ENCODE results near the gene RAD51B. TPM values are rescaled to one million over a fixed set of nuclear protein-coding genes. Genes with fewer than 3 reads are reported as not detected.

Gene RAD51B
- total RNA-seq, 3 donors from 2014 or later = 10.6 to 77.6 (median 33.8) TPM

DNA sequence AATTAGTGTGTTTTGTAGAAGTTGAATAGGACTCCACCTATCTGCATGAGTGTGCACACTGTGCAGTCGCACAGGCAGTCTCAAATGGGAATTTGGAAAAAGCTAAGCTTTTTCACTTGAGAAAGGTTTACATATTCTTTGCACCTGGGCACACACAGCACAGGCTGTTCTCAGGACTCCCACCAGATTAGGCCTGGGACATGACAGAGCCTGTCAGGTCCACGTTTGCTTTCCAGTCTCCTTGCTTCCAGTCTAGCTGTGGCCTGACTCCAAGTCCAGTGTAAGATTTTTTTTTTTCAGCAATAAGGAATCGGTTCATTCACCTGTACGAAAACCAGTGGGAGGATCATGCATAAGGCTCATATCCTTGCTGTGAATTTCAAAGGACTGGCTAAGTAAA lies 792.0 kb downstream of the RAD51B start:
- Histone ChIP-seq H3K27ac (peak overlapping the region; percentile 60 to 81), H3K4me1 (peaks cover 0 to 7% of the 10 kb centered on the region in 2 donors), H3K9me3 (peaks cover under 1 to 26% of the 10 kb centered on the region in 2 donors), H3K4me3 (no peak overlapping the region), H3K36me3 (no peaks in the 10 kb centered on the region), H3K27me3 (no peaks in the 10 kb centered on the region)
- TF ChIP-seq POLR2A (IDR thresholded peaks at IDR 0.05) = no peak
- TF ChIP-seq POLR2AphosphoS5 (IDR thresholded peaks at IDR 0.05) = no peak
- TF ChIP-seq, protein P1, sequence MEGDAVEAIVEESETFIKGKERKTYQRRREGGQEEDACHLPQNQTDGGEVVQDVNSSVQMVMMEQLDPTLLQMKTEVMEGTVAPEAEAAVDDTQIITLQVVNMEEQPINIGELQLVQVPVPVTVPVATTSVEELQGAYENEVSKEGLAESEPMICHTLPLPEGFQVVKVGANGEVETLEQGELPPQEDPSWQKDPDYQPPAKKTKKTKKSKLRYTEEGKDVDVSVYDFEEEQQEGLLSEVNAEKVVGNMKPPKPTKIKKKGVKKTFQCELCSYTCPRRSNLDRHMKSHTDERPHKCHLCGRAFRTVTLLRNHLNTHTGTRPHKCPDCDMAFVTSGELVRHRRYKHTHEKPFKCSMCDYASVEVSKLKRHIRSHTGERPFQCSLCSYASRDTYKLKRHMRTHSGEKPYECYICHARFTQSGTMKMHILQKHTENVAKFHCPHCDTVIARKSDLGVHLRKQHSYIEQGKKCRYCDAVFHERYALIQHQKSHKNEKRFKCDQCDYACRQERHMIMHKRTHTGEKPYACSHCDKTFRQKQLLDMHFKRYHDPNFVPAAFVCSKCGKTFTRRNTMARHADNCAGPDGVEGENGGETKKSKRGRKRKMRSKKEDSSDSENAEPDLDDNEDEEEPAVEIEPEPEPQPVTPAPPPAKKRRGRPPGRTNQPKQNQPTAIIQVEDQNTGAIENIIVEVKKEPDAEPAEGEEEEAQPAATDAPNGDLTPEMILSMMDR (IDR thresholded peaks at IDR 0.05) = no peak
- DNase-seq (ENCODE audit: low spot score in 2 of 2) = no peak
- intact Hi-C loops (cut with DNase I; ENCODE audit: low total_unique reads) = no loop called here

DNA sequence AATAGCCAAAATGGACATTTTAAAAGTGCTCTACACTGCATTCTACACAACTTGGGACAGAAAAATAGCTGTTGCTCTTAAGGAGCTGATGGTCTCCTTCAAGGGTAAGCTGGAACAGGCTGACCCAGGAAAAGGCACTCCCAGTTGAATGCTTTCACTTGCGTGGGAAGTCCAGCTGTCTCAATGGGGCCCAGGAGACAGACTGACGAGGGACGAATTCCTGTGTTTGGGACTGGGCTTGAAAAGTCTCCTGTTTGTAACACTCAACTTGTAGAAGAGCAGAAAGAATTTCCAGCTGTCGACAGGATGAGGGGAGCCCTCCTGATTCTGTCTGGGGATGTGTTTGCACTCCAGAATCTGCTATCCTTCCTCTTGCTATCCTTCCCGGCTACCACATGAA lies 792.5 kb downstream of the RAD51B start:
- Histone ChIP-seq H3K27ac (peak overlapping the region; percentile 60 to 81), H3K27me3 (no peaks in the 10 kb centered on the region), H3K36me3 (no peaks in the 10 kb centered on the region), H3K4me1 (peaks cover 0 to 7% of the 10 kb centered on the region in 2 donors), H3K9me3 (peaks cover 5 to 31% of the 10 kb centered on the region in 2 donors), H3K4me3 (no peak overlapping the region)
- DNase-seq (ENCODE audit: low spot score in 2 of 2) = no peak
- intact Hi-C loops (cut with DNase I; ENCODE audit: low total_unique reads) = no loop called here
- TF ChIP-seq POLR2A (IDR thresholded peaks at IDR 0.05) (no peak), POLR2AphosphoS5 (IDR thresholded peaks at IDR 0.05) (no peak)
- TF ChIP-seq, protein P1 (IDR thresholded peaks at IDR 0.05) = no peak

DNA sequence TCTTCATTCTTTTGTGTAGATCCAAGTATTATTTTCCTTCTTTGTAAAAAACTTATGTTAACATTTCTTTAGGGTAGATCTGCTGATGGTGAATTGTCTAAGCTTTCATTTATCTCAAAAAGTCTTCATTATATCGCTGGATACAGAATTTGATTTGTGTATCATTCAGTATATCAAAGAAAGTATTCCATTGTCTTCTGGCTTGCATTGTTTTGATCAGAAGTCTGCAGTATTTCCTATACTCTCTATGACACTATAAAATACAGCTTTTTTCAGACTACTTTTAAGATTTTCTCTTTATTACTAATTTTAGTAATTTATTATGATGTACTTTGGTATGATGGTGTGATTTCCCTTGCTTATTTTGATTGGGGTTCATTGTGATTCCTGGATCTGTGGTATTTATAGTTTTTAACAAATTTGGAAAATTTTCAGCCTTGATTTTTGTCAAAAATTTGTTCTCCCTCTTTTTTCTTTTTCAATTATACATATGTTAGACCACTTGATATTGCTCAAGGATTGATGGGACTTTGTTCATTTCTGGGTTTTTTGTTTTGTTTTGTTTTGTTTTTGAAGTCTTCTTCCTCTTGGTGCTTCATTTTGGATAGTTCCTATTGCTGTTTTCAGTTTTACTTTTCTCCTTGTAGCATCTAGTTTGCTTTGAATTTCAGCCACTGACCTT lies 796.8 kb downstream of the RAD51B start:
- H3K27ac ChIP-seq = no peak overlapping the region
- peaks cover 14 to 42% of the 10 kb centered on the region in 2 donors for H3K9me3 ChIP-seq
- no peak for DNase-seq (ENCODE audit: low spot score in 2 of 2)
- H3K4me1 ChIP-seq = peaks cover 0 to 7% of the 10 kb centered on the region in 2 donors
- TF ChIP-seq, protein P1 (IDR thresholded peaks at IDR 0.05) = no peak
- no peak for TF ChIP-seq POLR2A (IDR thresholded peaks at IDR 0.05)
- TF ChIP-seq POLR2AphosphoS5 (IDR thresholded peaks at IDR 0.05) = no peak
- H3K36me3 ChIP-seq = no peaks in the 10 kb centered on the region
- H3K4me3 ChIP-seq = no peak overlapping the region
- H3K27me3 ChIP-seq = no peaks in the 10 kb centered on the region
- intact Hi-C loops (cut with DNase I; ENCODE audit: low total_unique reads) = no loop called here

DNA sequence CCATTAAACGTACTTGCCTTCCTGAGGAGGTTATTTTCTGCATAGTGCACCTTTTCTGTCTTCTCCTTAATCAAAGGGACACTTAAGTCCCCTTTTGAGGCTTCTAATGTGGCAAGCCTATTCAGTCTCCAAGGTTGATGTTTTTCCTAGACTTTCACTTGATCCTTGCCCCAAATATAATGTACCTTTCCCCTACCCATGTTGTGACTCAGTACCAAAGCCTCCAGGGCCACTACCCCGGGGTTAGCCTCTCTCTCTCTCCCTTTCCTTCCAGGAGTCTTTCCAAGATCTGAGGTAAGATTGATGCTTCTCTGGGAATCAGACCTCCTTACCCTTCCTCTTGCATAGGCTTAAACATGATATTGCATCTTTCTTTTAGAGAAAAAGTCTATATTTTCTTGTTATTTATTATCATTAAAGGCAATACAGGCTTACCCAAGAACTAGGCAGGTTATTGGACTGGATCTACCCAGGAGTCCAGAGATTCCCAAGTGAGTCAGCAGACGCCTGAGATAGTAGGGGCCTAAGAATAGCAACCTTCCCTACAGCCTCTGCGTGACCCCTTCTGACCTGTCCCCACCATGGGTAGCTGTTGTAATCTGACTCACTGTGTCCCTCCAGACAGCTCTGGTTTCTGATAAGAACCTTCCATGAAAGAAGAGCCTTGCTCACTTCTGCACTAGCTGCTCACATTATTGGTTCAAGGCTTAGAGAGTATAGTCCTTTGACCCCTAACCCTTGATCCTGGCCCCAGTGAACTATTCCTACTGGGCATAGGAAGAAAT lies 800.4 kb downstream of the RAD51B start:
- intact Hi-C loops (cut with DNase I; ENCODE audit: low total_unique reads) = no loop called here
- Histone ChIP-seq H3K27me3 (no peaks in the 10 kb centered on the region), H3K4me3 (no peak overlapping the region), H3K9me3 (peaks cover 14 to 32% of the 10 kb centered on the region in 2 donors), H3K36me3 (no peaks in the 10 kb centered on the region), H3K27ac (no peak overlapping the region), H3K4me1 (no peaks in the 10 kb centered on the region)
- TF ChIP-seq, protein P1 (IDR thresholded peaks at IDR 0.05) = no peak
- TF ChIP-seq POLR2AphosphoS5 (IDR thresholded peaks at IDR 0.05) = no peak
- TF ChIP-seq POLR2A (IDR thresholded peaks at IDR 0.05) = no peak
- peak in 1 of 2 donors; percentile 10 for DNase-seq (ENCODE audit: low spot score in 2 of 2)
